Right lung (tissue), 5 donors: ENCODE data around the gene RAP1A. TPM values are rescaled to one million over a fixed set of nuclear protein-coding genes. Genes with fewer than 3 reads are reported as not detected.

Experiments
- DNase-seq, 2 donors: peaks; one replicate each; pipeline ENCODE4 v3.0.0-alpha.2; 2013
- polyA plus RNA-seq, 5 donors: library from polyadenylated mRNA; unstranded; fragments of 120-200 nt; gene quantifications; one replicate each; pipeline versions ENCODE4 v1.2.1 to v1.2.3, GENCODE V29; 2013; ENCODE audit warnings: inconsistent platforms in 1 of 5, low replicate concordance in 1 of 5; ENCODE audit not compliant: insufficient read length in 5 of 5, insufficient read depth in 1 of 5

The RAP1A gene
- polyA plus RNA-seq, 5 donors: 53.4 to 92.0 (median 85.5) TPM

- DNase-seq: peak; percentile 97 to 98
These were observed 135.9 kb downstream of the RAP1A start, which contains the start of gene DDX20 for GRCh38 chr1:111755331-111756123. Gene DDX20, plus strand, starts transcription at chr1:111755901. Its CDS starts 24 bp downstream, at chr1:111755925.

GRCh38 chr1:111756124-111756513 is 136.5 kb downstream of the RAP1A start:
- no peak for DNase-seq

- DNase-seq: no peak
These were observed 138.8 kb downstream of the RAP1A start for GRCh38 chr1:111758373-111758772.

- no peak for DNase-seq
These were observed 142.1 kb downstream of the RAP1A start for GRCh38 chr1:111761717-111762116.

- no peak for DNase-seq
These were observed 142.7 kb downstream of the RAP1A start for GRCh38 chr1:111762332-111762731.

Other genes with a start within 250 kb of the RAP1A start
- 1 to 10 TPM; 4.7 to 7.8 (median 5.9) TPM for gene OVGP1, start 192.1 kb upstream of the RAP1A start, polyA plus RNA-seq
- 10 to 100 TPM; 43.6 to 58.7 (median 48.6) TPM for gene WDR77, start 170.5 kb upstream of the RAP1A start, polyA plus RNA-seq
- gene ATP5PB, start 170.3 kb upstream of the RAP1A start, polyA plus RNA-seq: 100 to 1,000 TPM; 268 to 339 (median 290) TPM
- 1 to 10 TPM; 6.1 to 7.5 (median 6.7) TPM for gene C1orf162, start 145.8 kb upstream of the RAP1A start, polyA plus RNA-seq
- under 1 TPM; 0.49 to 0.74 (median 0.57) TPM for gene ADORA3, start 116.2 kb upstream of the RAP1A start, polyA plus RNA-seq
- gene TMIGD3, start 116.2 kb upstream of the RAP1A start, polyA plus RNA-seq: under 1 TPM; 0.23 to 0.82 (median 0.55) TPM
- gene INKA2, start 119.6 kb downstream of the RAP1A start, polyA plus RNA-seq: 1 to 10 TPM; 3.2 to 7.3 (median 3.7) TPM
- gene DDX20, start 136.1 kb downstream of the RAP1A start, polyA plus RNA-seq: 10 to 100 TPM; 15.1 to 22.1 (median 18.7) TPM